Hematopoietic multipotent progenitor cell treated with erythropoietin and hydrocortisone succinate and interleukin-3 and kit ligand, for 4 days (in vitro differentiated cells): ENCODE measurements around the gene ABTB2.

ENCODE experiments used
- DNase-seq: peaks from one replicate; pipeline ENCODE4 v3.0.0-alpha.2; 2015

ABTB2 gene

DNA sequence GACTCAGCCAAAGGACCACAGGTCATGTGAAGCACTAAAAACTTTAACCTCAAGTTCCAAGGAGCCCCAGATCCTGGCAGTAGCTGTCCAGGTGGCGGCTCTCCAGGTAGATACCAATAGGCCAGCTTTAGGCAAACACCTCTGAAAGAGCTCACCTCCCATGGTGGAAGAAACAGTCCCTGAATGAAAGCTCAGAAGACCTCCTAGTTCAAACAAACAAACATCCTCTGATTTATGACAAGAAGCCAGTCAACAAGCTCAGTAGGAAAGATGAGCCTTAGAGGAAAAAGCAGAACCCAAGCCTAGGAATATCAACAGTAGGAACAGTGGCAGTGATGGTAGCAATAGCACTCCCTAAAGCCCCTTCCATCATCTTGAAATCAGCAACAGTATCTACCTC lies 17.2 kb downstream of the ABTB2 start:
- DNase-seq, result no peak

DNA sequence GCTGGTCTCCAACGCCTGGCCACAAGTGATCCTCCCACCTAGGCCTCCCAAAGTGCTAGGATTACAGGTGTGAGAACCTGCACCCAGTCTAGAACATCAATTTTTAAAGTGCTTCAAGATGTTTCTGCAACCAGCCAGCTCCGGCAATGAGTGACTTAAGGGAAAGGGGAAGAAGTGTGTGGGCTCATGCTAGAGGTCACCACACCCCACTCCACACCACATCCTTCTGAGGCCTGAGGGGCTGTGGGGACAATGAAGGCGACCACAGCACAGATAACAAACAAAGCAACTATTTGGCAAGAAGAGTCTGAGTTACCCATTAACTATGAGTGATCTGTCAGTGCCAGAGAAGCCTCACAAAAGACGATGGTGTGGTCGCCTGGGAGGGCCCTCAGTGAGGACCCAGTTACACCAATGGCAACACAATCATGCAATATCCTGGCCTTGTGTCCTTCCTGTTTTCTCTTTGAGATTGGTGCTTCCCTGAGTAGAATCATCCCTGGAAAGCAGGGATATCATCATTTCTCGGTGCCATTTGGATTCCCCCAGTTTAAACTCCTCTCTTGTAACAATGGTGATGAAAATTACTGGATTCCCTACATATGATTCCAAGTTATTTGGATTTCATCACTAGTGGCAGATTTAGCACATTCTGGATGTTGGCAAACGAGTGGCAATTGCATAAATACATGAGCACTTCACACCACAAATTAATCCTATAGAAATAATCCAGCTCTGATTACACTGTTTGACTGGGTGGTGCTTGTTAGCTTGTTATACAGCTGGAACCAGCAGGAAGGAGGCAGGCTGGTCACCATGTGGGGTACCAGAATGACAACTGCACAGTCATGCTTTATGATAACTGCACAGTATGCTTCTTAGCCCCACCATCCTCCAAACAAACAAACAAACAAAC lies 18.4 kb downstream of the ABTB2 start:
- DNase-seq, result peak; percentile 92

DNA sequence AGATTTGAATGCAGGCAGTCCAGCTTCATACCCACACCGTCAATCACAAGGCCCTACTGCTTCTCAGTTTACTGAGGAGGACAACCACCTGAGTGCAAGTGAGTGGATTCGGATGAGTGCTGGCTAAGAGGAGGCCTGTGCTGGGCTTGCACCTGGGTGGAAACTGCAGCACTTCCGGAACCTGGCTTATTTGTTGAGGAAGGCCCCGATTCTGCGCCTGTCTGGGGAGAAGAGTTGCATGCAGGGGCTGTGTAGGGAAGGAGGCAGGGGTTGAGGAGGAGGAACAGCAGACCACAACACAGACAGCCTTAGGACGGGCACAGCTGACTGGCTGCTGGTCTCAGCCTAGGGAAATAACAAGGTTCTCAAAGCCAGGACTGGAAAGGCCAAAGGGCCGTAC lies 20.8 kb downstream of the ABTB2 start:
- DNase-seq, result no peak

DNA sequence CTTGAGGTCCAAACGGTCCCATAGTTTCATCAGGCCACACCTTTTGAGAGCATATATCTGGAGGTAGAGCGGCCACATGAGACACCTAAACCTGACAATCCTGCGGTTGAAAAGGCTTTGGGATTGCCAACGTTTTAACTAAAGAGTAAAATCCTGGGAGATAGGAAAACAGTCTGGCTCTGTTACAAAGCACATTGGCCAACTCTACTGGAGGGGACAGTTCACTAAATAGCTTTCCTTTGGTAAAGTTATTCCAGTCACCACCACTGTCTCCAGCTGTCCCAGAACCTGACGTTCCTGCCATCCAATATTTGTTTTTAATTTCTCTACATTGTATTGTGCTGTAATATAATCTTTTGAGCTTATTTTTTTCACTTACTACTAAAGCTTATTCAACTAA lies 22.0 kb downstream of the ABTB2 start:
- no peak for DNase-seq

DNA sequence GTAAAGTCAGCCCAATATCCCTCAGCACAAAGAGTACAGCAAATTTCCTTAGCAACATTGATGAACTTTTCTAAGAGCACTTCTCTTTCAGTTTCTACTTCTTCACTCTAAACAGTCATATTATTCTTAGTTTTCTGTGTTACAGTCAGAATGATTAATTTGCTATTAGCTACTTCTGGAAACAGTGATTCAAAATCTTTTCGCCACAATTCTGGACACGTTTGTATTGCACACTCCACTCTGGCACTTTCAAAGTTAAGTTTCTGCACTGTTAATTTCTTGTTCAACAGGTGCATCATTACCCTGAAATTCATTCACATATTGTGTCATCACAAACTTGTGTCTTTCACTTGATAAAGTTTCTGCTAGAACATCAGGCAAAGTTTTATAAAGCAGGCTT lies 22.5 kb downstream of the ABTB2 start:
- DNase-seq, result no peak

DNA sequence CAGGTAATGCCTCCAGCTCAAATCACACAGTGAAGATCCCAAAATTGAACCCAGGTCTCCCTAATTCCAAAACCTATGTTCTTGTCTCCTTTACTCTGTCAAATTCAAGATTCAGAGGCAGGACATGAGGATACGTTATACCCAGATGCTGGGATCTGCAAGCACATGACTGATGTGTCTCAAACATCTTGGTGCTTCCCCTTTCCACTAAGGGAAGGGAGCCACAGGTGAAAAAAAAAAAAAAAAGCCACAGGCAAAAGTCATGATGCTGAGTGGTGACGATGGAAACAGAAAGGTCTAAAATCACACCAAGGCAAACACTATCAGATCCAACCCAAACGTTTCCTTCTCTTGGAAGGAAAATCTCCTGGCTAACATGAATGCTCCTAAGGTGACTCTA lies 24.0 kb downstream of the ABTB2 start:
- no peak for DNase-seq

DNA sequence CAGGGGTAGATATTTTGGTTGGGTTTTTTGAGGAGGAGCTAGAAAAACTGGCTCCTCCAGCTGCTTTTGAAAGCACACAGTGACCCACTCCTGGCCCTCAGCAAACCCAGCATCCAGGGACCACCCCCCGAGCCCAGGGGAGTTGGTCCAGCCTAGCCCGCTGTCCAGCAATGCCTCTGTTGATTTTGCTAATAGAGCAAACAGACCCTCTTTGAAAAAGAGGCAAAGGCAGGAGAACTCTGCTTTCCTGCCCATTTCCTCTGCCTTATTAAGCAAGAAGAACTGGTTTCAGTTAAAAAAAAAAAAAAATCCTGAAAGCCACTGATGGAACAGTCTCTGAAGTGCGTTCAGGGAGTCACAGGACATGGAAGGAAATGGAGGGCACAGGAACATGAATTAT lies 25.3 kb downstream of the ABTB2 start:
- DNase-seq, result no peak

DNA sequence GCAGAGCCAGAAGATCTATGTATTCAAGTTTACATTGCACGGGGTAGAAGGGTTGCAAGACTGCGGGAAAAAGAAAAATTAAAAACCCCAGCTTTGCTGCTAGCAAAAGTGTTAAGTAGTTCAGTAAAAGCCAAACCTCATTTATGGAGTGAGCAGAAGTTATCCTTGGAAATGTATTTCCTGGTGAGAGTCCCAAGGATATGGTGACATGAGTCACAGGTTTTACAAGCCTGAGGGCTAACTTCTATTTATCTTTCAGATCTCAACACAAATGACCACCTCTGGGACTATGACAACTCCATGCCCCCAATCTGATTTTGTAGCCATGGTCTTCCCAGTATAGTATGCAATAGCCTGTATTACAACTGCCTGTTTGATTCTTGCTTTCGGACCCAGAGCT lies 26.1 kb downstream of the ABTB2 start:
- DNase-seq, result no peak

DNA sequence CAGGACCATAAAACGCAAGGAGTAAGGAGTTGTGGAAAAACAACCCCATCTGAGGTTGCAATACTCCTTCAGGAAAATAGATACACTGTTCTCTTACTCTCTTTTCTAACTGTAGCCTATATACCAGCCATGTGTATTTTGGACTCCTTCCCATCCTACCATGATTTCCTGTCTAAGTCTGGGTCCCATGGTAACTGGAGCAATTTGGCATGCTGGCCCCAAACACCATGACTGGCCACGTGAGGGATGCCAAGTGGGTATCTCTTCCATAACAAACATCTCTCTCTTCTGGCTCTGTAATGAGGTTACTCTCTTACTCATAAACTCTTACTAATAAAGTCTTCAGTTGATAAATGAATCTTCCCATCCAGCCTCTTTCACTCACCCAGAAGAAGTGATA lies 26.5 kb downstream of the ABTB2 start:
- no peak for DNase-seq

DNA sequence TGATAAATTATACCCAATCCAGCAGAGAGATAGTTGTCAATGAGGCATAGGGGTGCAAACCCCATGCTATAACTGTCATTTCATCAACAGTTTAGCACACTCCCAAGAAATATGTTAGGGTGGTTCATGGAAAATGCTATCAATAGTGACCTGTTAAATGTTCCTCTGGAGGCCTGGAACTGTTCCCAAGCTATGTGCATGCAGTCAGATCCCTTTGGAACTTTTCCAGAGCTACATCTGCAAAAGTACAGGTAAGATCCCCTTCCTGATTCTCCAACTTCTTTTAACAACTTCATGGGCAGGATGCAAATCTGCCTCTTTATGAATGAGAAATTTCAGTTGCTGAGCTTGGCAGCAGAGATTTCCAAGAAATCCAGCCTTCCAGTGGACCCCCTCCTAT lies 27.2 kb downstream of the ABTB2 start:
- no peak for DNase-seq

DNA sequence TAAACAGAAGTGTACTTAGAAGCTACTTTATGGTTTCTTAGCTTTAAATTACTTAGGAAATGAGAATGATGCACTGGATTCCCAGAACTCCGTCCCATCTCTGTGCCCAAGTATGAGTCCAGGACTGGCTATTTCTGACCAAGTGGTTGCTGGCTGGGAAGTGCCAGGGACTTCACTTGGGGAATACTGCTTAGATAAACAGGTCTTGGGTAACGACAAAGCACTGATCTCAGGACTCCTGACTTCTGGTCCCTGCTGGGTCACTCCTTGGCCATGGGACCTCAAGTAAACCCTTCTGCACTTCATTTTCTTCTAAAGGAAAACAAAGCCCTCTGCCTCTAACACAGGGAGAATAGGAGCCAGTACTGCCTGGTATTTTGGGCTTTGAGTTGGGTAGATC lies 27.9 kb downstream of the ABTB2 start:
- no peak for DNase-seq

DNA sequence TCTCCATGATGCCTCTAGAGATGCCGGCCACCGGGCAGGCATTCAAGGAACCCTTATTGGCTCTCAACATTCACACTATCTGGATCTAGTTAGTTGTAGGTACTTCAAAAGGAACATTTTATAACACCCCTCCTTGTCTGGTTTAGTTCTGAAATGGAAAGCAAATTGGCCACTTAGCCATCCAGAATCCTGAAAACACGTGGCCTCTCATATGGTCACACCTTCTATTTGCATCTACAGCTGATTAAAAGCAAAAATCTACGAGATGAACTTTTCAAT lies 29.2 kb downstream of the ABTB2 start:
- no peak for DNase-seq

DNA sequence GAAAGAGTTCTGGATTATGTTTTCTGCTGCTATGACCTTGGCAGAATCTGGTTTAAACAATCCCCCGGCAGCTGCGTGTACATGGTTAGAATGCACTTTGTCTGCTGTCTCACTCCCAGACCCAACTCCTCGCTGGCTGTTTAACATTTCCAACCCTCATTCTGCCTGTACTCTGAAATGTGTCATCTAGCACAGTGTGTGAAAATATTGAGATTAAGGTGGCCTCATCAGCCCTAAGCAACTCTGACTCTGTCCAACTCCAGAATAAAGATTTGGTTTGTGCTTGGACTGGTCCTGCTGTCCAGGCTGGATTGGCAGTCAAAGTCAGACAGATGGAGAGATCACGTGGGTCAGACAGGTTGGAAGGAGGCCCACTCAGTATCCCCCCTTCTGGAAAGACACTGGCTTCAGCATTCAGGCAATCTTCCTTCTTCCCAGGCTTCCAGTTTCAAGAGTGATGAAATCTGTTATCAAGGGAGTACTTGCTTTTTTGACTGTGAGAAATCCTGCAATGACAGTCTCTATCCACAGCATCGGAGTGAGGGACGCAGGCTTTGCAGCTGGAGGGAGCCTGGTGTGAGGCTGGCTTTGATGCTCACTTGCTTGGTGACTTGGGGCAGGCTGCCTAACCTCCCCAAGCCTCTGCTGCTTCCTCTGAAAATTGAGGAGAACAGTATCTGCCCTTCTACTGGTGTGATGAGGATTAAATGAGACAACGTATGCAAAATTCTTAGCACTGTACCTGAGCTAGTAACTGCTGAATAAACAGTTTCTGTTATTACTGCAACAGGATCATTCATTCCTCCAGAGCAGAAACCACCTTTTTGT lies 29.8 kb downstream of the ABTB2 start:
- DNase-seq, result no peak

DNA sequence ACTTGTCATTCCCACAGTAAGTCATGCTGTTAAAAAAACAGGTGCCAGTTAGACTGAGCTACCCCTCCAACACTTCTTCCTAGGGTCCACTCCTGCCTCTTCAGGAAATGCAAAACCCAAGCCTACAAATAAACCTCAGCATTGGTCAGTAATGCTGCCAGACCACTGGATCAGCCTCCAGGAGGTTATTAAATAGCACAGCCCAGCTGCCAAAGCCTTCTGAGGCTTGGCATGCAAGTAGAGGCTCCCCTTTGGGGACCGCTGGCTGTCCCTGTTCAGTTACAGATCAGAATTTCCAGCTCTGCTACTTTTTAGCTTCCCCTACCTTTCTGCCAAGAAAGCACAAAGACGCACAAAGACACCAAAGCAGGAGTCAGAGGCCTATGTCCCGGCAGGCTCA lies 33.3 kb downstream of the ABTB2 start:
- DNase-seq, result no peak

DNA sequence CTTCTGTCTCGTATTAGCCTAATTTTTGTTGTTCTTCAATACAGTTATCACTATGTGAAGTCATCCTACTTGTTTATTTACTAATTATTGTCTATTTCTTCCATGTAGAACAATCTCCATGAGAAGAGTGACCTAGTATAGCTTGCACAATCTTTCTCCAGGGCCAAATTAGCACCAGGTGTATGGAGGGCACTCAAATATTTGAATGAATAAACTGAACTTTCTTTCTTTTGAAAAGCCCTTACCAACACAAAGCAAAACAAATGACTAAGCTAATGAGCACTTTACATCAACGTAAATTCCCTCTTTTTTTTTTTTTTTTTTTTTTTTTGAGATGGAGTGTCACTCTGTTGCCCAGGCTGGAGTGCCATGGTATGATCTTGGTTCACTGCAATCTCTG lies 34.2 kb downstream of the ABTB2 start:
- DNase-seq, result no peak

DNA sequence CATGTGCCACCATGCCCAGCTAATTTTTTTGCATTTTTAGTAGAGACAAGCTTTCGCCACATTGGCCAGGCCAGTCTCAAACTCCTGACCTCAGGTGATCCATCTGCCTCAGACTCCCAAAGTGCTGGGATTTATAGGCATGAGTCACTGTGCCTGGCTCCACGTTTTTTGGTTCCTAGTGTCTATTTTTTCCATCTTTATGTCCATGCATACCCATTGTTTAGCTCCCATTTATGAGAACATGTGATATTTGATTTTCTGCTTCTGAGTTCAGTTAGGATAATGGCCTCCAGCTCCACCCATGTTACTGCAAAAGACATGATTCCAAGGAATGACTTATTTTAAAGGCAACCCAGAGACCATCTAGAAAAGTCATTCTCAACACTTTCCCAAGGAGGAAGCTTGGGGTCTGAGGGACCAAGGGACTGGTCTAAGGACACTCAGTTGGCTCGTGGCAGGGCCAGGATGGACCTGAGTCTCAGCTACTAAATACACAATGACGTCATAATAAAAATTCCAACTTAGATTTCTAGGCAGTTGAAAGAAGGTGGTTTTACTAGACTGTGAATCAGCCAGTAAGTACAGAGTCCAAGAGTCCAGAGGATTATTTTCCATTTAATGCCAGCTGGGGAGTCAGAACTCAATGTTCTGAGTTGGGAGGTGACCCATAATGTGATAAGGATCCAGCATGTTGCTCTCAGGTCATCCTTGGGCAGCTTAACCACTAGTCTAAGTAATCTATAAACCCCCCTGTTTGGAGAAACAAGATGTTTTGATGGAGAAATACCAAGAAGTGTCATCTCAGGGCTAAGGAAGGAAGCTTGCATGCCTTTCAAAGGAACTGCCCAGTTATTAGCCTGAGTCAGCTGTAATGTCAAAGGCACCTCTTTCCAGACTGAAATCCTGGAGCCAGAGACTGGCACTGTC lies 39.4 kb downstream of the ABTB2 start:
- no peak for DNase-seq

DNA sequence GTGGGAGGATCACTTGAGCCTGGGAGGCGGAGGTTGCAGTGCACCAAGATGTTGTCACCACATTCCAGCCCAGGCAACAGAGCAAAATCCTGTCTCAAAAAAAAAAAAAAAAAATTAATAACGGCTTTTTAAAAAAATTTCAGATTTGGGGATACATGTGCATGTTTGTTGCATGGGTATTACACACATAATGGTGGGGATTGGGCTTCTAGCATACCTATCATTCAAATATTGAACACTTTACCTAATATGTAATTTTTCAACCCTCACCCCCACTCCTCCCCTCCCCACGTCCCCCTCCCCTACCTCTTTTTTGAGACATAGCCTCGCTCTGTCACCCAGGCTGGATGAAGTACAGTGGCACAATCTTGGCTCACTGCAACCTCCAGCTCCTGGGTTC lies 40.1 kb downstream of the ABTB2 start:
- DNase-seq, result no peak

DNA sequence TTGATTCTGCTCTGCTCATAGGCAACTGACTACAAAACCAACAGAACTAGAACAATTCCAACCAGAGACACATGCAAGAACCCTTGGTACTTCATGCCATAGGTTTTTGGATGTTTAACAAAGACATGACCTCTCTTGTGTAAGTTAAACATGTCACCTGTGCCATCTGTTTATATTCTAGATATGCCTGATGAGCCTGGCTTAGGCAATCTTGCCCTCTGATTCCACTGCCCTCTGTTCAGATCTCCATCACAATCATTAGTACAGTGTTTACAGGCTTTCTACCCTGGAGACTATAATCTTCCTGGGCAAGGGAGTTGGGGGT lies 40.8 kb downstream of the ABTB2 start:
- no peak for DNase-seq

DNA sequence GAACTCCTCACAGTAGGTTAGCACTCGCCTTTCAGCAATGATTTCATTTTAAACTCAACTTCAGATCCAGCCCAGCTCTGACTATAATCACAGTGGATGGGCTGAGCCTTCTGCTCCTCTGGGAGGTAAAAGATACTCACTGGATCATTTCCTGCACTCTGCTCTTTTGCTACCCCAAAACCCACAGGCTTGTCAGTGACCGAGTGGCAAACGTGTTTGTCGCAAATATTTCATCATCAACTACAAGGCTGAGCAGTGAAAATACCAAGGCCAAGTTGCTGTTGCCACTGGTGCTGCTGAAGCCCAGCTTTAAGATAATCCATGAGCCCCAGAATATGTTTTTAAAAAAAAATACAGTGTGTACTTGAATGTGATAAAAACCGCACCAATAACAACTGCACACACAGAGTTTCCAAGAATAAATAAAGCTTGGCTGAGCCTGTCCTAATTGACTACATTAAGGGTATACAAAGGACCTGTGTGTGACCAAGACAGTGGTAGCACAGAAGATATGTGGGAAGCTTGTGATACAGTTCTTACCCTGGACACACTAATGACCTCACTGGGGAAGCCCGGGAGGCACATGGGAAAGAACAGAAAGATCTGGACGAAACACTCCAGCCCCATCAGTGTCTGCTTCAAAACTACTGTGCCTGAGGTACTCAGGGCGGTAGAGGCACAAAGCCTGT lies 41.3 kb downstream of the ABTB2 start:
- peak; percentile 29 for DNase-seq

DNA sequence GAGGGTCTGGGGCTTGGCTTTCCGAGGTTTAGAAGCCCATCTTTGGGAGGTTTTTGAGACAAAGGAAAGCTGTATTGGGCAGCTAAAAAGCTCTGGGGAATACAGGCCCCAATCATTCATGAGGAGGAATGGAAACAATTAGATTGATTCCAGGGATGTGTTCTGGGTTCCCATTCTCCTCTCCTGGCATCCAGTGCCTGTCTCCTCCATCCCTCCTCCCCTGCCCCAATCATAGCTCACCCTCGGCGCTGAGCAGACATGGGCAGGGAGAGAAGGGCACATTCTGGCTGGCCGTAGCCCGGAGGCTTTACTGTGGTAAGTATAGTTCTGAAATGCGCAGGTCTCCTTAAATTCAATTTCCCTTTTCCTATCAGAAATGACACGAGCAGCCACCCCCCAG lies 42.4 kb downstream of the ABTB2 start:
- DNase-seq, result no peak

DNA sequence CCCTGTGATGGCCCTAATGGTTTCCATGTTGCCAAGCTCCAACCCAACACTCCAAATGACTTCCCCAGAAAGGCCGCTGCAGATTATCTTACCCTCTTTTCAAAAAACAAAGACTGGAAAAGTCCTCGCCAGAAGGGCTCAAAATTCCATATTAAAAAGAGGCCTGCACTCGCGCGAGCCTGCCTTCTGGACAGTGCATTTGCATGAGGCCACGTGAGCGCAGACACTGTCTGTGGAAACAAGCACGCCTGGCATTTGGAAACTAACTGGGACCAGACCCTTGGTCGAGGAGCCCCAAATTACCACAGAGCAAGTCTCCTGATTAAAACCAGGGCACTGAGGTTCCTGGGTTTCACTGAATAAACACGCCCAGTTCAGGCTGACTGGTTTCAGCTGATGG lies 42.9 kb downstream of the ABTB2 start:
- no peak for DNase-seq

DNA sequence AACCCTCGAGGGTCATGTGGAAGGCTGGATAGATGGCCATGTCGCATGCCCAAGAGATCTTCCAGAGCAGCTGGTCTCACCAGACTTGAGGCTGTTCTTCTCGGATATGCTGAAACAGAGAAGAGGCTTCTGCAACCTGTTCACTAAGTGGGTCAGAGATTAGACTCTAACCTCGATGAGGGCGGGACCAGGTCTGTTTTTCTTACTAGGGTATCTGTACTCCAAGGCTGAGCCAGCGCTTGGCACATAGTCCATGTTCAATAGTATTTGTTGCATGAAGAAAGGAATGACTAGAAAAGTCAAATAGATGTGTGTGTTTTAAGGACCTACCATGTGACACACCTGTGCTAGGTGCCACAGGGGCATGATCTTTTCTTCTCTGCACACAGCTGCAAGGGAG lies 43.6 kb downstream of the ABTB2 start:
- no peak for DNase-seq

DNA sequence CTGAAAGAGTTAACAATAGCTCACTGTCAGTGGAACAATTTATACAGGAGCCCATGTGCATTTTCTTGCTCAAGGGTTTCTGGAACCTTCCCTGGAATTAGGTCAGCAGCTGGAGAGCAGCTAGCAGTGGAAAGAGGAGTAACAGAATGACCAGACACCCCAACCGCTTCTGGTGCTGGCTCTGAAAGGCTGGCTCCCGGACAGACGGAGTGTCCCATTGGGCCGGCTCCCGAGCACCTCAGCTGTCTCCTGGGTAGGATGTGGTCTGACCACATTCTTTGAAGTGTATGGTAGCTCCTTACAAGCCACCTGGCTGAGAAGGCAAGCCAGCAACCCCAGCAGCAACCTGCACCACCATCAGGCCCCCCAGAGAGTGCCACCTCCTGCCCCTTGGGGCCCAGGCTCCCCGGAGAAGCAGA lies 44.7 kb downstream of the ABTB2 start:
- no peak for DNase-seq
